GM19467 (cell line): ENCODE results near the gene ZFAND3.
"Not testable (repeated sequence)": the region's sequence is repeated elsewhere in the genome, so short reads cannot be mapped to it uniquely, and the experiment has no call there.

Source experiments
- ATAC-seq: cut with Tn5 transposase; IDR thresholded peaks from one replicate; pipeline ENCODE4 v1.9.1; 2021; ENCODE audit warnings: mild to moderate bottlenecking, moderate library complexity; ENCODE audit not compliant: unreplicated experiment

Gene ZFAND3

DNA sequence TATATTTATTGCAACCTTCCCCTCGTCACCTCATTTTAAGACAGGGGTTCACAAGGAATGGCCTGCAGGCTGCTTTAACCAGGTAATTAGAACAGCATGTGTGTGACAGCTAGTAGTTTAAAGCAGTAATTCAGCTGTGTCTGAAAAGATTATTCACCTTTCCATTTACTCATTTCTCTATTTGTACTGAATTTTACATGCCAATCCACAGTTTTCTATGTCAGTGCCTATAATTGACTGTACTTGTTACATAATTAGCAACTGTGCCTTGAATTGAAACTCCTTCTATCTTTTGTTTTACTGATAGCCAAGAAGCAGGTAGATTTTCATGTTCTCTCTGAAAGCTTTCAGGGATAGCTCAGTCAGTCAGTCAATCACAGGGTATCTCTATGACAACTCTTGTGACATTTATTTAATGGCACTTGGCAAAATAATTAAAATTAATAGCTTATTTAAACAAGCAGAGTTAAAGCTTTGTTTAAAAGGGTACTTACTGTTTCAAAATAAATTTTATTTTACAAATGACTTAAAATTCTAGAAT, 214.0 kb downstream of the ZFAND3 start:
- no peak for ATAC-seq

- no peak for ATAC-seq
Measured at GRCh38 chr6:38034274-38034914, 214.9 kb downstream of the ZFAND3 start.

DNA sequence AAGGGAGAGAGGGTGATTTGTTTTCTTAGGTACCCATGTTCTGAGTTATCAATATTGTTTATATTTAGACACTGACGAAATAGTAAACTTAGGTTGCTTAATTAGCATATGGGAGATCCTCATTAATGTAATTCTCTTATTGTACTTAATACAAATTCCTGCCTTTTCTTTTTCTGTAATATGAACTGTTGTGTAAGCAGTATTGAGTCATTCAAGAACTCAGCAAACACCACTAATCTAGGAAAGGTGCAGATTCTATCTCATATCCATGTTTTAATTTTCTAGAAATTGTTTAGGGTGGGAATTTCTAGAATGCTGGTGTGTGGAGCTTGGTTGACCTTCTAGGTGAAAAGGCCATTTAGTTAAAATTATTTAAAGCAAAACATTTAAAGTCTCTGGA, 216.0 kb downstream of the ZFAND3 start:
- ATAC-seq: no peak

DNA sequence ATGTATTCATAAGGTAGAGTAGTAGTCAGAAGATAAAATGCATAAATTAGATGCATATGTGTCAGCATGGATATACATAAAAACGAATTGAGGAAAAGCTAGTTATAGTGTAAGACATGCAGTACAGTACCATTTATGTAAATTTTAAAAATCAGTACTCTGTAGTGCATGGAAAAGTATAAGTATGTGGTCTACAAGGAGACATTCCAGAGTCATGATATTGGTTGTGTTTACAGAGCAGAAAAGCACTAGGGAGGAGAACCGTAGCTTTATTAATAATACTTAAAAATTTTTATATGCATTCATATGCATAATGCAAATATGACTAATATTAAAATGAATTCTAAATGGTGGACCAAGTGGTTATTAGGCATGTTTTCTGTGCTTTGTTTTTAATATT, 220.0 kb downstream of the ZFAND3 start:
- no peak for ATAC-seq

DNA sequence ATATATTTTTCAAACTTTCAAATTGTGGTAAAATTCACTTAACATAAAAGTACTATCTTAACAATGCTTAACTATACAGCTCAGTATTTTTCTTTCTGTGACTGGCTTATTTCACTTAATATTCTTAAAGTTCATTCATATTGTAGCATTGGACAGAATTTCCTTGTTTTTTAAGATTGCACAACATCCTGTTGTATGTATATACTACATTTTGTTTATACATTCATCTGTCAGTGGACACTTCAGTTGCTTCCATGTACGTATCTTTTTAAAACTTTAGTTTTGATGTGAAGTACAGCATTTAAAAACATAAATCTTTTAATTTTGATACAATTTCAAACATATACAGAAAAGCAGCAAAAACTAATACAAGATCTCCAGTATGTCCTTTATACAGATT, 220.7 kb downstream of the ZFAND3 start:
- no peak for ATAC-seq

GRCh38 chr6:38043259-38043753, 223.8 kb downstream of the ZFAND3 start:
- ATAC-seq: no peak

DNA sequence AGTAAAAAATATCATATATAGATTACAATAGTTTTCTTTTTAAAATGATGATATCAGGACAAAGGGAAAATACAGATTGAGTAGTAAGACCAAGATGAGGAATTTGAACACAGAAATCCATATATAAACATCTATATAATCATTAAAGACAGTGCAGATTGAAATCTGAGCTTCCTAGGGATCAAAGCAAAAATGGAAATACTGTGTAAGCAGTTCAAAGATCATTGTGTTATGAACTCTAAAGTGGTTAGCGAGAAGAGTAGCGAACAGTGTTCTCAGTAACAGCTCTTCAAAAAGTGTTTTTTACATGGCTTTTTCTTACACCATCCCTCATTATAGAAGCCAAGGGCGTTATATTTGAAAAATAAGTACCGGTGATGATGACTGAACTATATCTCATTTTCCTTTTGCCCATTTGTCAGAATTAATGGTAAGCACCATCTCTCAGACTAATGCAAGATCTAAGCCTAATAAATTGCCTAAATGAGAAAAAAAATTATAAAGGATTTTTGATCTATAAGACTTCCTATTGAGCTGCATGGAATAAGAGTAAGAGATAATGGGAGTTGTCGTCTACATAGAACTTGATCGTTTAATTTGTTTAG, 226.3 kb downstream of the ZFAND3 start:
- no peak for ATAC-seq

GRCh38 chr6:38047562-38047961, 228.0 kb downstream of the ZFAND3 start:
- ATAC-seq: no peak

DNA sequence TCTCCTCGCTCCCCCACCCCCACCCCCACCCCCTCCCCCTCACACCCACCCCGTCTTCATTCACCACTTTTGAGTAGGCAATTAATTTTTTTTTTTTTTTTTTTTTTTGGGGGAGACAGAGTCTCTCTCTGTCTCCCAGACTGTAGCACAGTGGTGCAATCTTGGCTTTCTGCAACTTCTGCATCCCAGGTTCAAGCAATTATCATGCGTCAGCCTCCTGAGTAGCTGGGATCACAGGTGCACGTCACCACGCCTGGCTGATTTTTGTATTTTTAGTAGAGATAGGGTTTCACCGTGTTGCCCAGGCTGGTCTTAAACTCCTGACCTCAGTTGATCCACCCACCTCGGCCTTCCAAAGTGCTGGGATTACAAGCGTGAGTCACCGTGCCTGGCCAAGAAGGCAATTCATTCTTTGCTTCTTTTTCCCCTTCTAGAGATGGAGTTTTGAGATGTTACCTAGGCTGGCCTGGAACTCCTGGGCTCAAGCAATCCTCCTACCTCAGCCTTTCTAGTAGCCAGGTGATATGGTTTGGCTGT, 230.4 kb downstream of the ZFAND3 start:
- ATAC-seq: not testable (repeated sequence)

- ATAC-seq: no peak
Measured at GRCh38 chr6:38051819-38052434, 232.4 kb downstream of the ZFAND3 start.

GRCh38 chr6:38054527-38055202, 235.1 kb downstream of the ZFAND3 start:
- ATAC-seq: no peak

DNA sequence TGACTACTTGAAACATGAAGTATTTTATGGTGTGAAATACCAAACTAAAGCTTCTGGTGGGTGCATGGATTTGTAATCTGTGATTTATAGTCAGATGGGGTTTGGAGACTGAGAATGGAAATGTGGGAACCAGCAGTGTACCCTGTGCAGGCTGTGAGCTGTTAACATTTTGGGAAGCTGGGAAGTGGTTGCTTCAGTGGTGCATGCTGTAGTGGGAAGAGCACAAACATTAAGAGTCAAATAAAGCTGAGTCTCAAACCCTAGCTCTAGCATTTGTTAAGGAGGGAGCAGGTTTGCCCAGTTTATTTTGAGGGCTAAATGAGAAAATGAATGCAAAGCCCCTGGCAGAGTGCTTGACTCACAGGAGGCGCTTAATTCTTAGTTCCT, 235.7 kb downstream of the ZFAND3 start:
- no peak for ATAC-seq

- no peak for ATAC-seq
Measured at GRCh38 chr6:38056361-38056760, 236.8 kb downstream of the ZFAND3 start.

- ATAC-seq: no peak
Measured at GRCh38 chr6:38057994-38058393, 238.5 kb downstream of the ZFAND3 start.

GRCh38 chr6:38062066-38062465, 242.5 kb downstream of the ZFAND3 start:
- no peak for ATAC-seq

GRCh38 chr6:38063973-38064372, 244.4 kb downstream of the ZFAND3 start:
- no peak for ATAC-seq

DNA sequence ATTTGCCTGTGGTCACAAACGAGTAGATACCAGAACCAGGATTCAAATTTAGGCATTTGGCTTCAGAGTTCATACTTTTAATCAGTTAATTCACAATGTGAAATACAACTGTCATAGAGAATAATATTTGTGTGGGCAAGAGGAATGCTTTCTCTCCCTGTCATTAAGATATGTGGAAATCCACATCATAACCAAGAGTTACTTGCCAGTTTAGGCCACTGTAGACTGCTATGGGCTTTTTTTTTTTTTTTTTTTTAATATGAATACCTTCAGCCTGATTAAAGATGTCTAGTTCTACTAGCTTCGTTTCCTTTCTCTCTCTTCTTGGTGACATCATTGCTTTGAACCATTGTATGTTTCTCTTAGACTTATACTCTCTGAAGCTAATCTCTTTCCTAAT, 244.9 kb downstream of the ZFAND3 start:
- ATAC-seq: no peak

- no peak for ATAC-seq
Measured at GRCh38 chr6:38065734-38066305, 246.3 kb downstream of the ZFAND3 start.

DNA sequence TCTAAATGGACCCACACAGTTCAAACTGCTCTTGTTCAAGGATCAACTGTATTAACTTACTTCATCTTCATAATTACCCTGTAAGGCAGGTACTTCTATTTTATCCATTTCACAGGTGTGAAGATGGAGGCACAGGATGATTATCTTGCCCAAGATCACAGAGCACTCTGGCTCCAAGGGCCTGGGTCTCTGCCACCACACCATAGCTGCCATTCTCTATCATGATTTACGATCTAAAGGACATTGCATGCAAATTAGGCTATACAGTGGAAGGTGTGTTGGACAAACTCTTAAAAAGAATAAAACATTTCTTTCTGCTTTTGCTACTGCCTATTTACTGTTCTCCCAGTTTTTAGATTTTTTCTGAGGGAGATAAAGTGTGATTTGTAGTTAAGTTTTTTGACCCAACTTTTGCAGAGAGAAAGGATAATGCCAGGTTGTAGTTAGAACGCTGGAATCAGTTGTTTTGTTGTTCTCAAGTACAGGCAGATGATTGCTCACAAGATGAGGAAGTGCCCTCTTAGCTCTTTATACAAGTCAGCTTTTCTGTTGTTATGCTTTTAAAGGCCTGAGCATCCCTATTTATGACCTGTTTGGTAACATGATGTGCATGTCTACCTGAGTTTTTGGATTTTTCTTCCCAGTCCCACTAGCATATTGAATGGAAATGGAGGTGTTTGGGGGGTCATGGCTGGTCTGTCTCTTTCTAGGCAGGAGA, 247.9 kb downstream of the ZFAND3 start:
- no peak for ATAC-seq

GRCh38 chr6:38068854-38069590, 249.5 kb downstream of the ZFAND3 start:
- ATAC-seq: no peak
